GM12864 (cell line): ENCODE measurements around the gene EXOC3.
"Not testable (repeated sequence)": the region's sequence is repeated elsewhere in the genome, so short reads cannot be mapped to it uniquely, and the experiment has no call there.

Source experiments
- DNase-seq: peaks from one replicate; pipeline ENCODE4 v3.0.0-alpha.2; 2011; ENCODE audit warnings: low read depth
- H3K4me3 ChIP-seq: 2 replicates; pipeline ENCODE4 v1.5.1; 2011; ENCODE audit warnings: mild to moderate bottlenecking, low read depth, low read length, control low read depth
- CTCF ChIP-seq: IDR thresholded peaks from 2 replicates; pipeline ENCODE4 v1.5.1; 2011; ENCODE audit warnings: low read depth, mild to moderate bottlenecking, moderate library complexity, low read length, control low read depth, inconsistent platforms; ENCODE audit errors: missing control alignments

The EXOC3 gene

GRCh38 chr5:398475-399295 is 44.3 kb upstream of the EXOC3 start:
- no peak overlapping the region for H3K4me3 ChIP-seq
- no peak for DNase-seq
- TF ChIP-seq CTCF: no peak

GRCh38 chr5:399296-400281 is 43.4 kb upstream of the EXOC3 start:
- TF ChIP-seq CTCF: no peak
- H3K4me3 ChIP-seq: no peak overlapping the region; the same call in 1 of the 2 replicates
- DNase-seq: peak; percentile 68

- no peak for TF ChIP-seq CTCF
- no peak overlapping the region; the same call in 1 of the 2 replicates for H3K4me3 ChIP-seq
- DNase-seq: no peak
These were observed 42.5 kb upstream of the EXOC3 start for GRCh38 chr5:400282-401145.

GRCh38 chr5:401146-402034 is 41.6 kb upstream of the EXOC3 start:
- no peak overlapping the region for H3K4me3 ChIP-seq
- TF ChIP-seq CTCF: no peak
- no peak for DNase-seq

- not testable (repeated sequence) for DNase-seq, H3K4me3 ChIP-seq
These were observed 40.8 kb upstream of the EXOC3 start for GRCh38 chr5:402219-402614.

GRCh38 chr5:402615-403359 is 40.2 kb upstream of the EXOC3 start:
- no peak overlapping the region for H3K4me3 ChIP-seq
- peak; percentile 38 for TF ChIP-seq CTCF
- DNase-seq: peak; percentile 86
